ENCODE measurements around the gene HIRIP3. TPM values are rescaled to one million over a fixed set of nuclear protein-coding genes. Genes with fewer than 3 reads are reported as not detected.

The HIRIP3 gene
- total and polyA plus RNA-seq, 2 of the 8 experiments (the other 6 are each of a cell fraction or from before 2014, with no cell fraction given): 11.9 to 18.5 TPM

GRCh38 chr16:29983420-29984136 is 11.8 kb downstream of the HIRIP3 start (continued):
- TF ChIP-seq CBX5 (IDR thresholded peaks at IDR 0.05; ENCODE audit: low read depth, low read length) (no peak), CREB1 (IDR thresholded peaks at IDR 0.05) (no peak), SRF (IDR thresholded peaks at IDR 0.05; ENCODE audit: low read depth, low read length) (no peak), JUN (IDR thresholded peaks at IDR 0.05; ENCODE audit: low read depth, low read length) (no peak), POLR2A (IDR thresholded peaks at IDR 0.05; ENCODE audit: control extremely low read depth in 1 of 2, low read depth in 2 of 2, low read length in 2 of 2) (no peak), HDAC2 (IDR thresholded peaks at IDR 0.05; ENCODE audit: borderline replicate concordance in 1 of 2, low read depth in 2 of 2, low read length in 2 of 2) (no peak), BCL11A (IDR thresholded peaks at IDR 0.05; ENCODE audit: low read depth in 2 of 2, low read length in 2 of 2) (no peak), SP1 (IDR thresholded peaks at IDR 0.05; ENCODE audit: low read depth, low read length) (no peak), SIRT6 (IDR thresholded peaks at IDR 0.05; ENCODE audit: low read length) (no peak), KDM5A (IDR thresholded peaks at IDR 0.05; ENCODE audit: low read length) (no peak)
